Femur (tissue), 1 donor: ENCODE measurements around the gene AUH.
"Not testable (repeated sequence)": the region's sequence is repeated elsewhere in the genome, so short reads cannot be mapped to it uniquely, and the experiment has no call there.

ENCODE experiments used
- DNase-seq: peaks from one replicate; pipeline ENCODE4 v3.0.0-alpha.2; 2017

The AUH gene

GRCh38 chr9:91361291-91362050 lies at the start of gene AUH:
AUH (minus strand) TSS chr9:91361918; CDS start chr9:91361889, 29 bp downstream.
- peak; percentile 90 for DNase-seq

- no peak for DNase-seq
Measured at GRCh38 chr9:91411096-91411771, 49.5 kb upstream of the AUH start.

DNA sequence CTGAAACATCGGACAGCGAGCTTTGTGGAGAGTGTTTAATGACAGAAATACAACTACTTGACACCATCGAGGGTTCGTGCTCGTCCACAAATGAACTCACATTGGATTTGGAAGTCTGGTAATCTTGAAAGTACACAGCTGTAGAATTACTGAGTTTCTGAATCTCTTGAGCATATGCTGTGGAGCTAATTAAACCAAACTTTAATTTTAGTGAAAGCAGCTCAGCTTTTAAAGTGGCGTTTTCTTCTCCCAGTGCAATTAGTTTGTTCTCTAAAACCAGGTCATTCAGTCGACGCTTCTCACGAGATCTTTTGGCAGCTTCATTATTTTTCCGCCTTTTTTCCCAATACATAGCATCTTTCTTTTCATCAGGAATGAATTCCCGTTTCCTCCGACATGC lies 48.4 kb upstream of the AUH start:
- no peak for DNase-seq

- no peak for DNase-seq
Measured at GRCh38 chr9:91408475-91408874, 46.8 kb upstream of the AUH start.

DNA sequence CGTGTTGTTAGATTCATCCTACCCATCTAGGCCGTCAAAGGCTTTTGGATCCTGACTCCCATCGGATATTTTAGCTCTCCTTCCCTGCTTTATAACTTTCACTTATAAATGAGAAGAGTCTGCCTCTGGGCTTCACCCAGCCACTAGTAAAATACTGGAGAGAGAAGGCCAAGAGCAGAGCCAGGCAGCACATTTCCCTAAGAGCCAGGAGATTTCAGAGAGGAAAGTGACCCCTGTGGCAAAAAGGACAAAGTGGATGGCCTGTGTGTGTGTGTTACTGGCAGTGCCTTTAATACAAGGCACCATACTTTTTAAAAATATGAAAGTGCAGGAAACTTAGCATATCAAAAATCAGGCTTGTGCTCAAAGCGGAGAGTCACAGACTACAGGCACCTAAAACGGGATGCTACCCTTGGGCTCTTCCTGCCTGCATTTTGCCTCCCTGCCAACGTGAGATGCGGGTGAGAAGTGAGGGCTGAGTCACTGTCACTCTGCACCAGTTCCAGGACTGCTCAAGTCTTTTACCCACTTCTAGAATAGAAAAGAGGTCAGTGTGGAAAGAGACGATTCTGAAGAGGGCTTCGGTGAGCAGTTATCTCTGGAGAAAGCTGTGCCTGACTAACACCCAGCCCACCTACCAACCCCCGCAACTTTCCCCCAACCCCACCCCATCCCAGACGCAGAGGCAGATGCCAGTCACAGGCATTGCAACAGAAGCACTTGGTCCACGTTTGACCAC lies 46.0 kb upstream of the AUH start:
- DNase-seq, result no peak

DNA sequence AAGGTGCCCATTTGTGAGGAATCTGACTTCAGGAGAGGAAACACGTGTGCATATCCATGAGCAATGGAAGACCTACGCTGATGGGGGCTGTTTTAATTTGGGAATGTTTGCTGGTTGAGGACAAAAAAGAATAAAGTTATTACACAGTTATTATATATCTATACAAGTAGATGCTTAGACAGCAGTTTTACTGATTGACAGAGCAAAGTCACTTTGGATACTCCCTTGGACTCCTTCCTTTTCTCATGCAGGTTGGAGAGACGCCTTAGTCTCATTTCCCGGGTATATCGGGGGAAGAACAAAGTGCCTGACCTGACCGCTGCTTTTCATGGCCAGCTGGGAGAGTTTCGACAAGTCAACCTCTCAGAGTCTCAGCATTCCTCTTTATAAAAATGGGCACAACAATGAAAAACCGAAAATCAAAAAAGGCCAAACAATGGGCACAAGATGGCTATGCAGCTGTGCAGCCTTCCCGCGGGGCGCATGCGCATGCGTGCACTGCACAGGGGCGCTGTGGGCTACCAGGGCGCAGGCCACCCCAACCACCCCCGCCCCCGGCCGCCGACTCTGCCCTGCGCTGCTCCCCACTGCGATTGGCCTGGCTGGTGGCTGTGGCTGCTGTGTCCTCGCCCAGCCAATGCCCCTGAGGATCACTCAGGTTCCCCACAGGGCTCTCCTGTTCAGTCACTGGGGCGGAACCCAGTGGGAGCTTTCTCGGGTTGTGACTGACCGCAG lies 43.8 kb upstream of the AUH start:
- no peak for DNase-seq

DNA sequence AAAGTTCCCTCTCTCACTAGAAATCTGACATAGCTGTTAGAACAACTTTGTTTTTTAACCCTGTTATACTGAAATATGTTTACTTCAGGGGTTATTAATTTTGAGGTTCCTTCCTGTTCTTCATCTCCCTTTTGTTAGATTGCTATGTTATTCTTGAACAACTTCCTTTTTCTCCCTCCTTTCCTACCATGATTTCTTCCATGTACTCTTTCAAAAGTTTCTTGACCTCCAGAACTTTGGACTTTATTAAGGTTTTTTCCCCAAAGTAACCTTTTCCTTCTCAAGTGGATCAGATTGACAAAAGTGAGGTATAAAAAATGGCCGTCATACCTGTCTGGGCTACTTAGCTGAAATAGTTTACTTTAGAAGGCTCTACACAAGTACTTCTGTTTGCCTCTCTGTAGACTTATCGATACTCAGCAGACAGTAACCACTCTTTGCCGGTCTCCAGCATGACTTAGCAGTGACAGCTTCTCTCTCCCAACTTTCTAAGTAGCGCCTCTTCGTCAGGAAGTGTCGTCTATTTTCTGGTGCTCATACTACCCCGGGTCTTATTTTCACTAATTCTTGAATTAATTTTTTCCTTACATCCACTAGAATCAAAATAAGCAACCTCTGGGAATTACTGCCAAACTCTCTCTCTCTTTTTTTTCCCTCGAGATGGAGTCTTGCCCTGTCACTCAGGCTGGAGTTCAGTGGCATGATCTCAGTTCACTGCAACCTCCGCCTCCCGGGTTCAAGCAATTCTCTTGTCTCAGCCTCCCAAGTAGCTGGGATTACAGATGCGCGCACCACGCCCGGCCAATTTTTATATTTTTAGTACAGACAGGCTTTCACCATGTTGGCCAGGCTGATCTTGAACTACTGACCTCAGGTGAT lies 42.2 kb upstream of the AUH start:
- DNase-seq, result no peak

DNA sequence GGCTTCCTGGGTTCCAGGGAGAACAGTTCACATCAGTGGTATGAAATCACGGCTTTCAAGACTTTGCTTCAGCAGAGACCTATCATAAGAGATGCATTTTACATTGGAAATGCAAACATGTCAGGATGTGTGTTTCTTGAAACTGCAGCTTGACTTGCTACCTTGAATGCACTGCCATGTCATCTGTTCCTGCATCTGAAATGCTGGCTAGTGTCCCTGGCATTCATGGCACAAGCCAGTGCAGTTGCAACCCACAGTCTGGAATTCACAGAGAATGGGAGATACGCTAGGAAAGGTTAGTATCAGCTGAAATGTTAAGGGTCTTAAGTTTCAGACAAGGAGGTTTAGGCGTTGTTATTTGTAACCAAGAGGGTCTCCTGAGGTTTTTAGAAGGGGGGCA lies 37.2 kb upstream of the AUH start:
- DNase-seq, result no peak

- no peak for DNase-seq
Measured at GRCh38 chr9:91395553-91396471, 34.1 kb upstream of the AUH start.

DNA sequence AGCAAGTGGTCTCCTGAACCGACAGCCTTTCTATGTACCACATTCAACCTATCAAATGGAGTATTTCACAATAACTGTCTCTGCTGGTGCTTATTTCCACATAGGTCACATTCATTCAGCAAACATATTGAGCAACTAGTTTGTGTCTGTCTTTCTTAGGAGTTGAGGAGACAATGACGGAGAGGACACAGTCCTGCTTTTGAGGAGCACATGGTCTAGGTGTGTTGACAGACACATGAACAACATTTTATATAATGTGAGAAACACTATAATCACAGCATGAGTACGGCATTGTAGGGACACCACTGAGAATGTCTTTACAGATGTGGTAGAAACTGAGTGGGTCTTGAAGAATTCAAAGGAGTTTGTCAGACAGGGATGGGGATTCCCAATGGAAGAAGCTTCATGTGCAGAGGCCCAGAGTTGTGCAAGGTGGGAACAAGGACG lies 33.4 kb upstream of the AUH start:
- DNase-seq, result no peak

DNA sequence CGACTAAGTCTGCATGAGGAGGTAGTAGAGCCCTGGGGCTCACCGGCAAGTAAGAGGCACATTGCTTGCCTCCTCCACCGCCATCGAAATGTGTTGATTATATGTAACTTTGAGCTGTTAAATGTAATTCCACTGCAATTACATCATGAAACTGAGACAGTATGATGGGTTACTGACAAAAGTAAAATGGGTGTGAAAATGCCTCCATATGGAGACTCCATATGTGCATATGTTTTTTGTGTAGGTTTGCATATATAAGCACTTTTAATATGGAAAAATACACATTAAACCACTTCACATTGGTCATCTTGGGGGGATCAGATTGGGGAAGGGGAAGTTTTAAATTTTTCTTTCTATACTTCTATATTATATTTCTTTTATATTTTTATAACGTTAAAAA lies 32.1 kb upstream of the AUH start:
- no peak for DNase-seq

DNA sequence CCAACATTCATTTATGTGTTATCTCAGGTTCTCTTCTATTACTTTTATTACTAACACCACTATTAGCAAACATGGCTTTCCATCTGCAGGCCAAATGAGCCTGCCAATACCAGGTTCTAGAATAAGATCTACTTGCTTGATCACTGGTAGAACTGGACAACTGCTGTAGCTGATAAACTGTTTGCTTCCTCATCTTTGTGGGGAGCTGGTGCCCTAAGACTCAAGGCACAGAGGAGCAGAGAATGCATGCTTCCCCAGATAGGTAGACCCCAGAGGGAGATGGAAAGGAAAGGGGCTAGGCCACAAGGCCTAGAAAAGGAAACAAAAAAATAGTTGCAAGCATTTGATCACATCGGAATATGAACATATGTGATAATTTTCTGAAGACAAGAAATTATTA lies 30.7 kb upstream of the AUH start:
- DNase-seq, result no peak

GRCh38 chr9:91391818-91392217 lies 30.1 kb upstream of the AUH start:
- DNase-seq, result no peak

- no peak for DNase-seq
Measured at GRCh38 chr9:91391412-91391811, 29.7 kb upstream of the AUH start.

GRCh38 chr9:91389686-91390085 lies 28.0 kb upstream of the AUH start:
- DNase-seq, result not testable (repeated sequence)

DNA sequence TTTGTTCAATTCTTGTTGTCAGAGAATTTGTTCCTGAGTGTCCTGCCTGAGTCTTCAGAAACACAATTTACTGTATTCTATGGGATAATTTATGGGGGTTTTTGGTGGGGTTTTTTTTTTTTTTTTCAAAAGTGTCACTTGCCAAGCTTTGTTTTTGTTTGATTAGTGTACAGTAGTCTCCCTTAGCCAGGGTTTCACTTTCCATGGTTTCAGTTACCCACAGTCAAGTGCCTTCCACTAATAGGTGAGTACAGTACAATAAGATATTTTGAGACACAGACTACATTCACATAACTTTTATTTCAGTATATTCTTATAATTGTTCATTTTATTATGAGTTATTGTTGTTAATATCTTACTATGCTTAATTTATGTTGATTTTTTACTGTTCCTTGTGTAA lies 25.0 kb upstream of the AUH start:
- DNase-seq, result no peak

DNA sequence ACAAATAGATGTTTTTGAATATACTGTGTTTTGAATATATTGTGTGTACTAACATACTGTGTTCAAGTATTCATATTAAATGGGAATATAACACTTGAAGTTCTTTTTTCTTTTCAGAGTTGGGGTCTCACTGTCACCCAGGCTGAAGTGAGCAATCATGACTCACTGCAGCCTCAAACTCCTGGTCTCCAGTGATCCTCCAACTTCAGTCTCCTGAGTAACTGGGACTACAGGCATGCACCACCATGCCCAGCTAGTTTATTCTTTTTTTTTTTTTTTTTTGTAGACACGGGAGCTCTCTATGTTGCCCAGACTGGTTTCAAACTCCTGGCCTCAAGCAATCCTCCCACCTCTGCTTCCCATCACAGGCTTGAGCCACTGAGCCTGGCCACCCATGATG lies 23.2 kb upstream of the AUH start:
- no peak for DNase-seq

GRCh38 chr9:91383577-91383976 lies 21.9 kb upstream of the AUH start:
- no peak for DNase-seq

- no peak for DNase-seq
Measured at GRCh38 chr9:91382298-91382697, 20.6 kb upstream of the AUH start.

DNA sequence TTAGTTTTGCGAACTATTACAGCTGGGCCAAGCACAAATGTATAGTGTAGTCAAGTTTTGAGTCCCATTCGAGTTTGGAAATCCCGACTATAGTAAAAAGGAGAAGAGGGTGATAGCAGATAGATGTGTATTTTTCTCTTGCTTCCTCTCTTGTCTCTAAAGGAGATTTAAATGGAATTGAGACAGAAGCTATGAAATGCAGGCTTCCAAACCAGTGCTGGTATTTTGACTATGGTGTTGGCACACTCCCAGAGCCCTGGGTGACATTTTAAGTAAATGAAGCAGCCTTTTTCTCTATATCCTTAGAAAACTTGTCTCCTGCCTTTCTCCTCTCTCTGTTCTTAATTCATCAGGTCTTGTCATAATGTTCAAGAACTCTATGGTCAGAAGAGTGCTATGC lies 17.7 kb upstream of the AUH start:
- DNase-seq, result no peak

- DNase-seq, result no peak
Measured at GRCh38 chr9:91378695-91379127, 17.0 kb upstream of the AUH start.
